Heart left ventricle (tissue), 16 donors: ENCODE measurements around the gene NUP62CL. TPM values are rescaled to one million over a fixed set of nuclear protein-coding genes. Genes with fewer than 3 reads are reported as not detected.

Experiments
- ATAC-seq, 4 donors: fragments of 200-7000 bp; cut with Tn5 transposase; one replicate each; pipeline ENCODE4 v1.9.1; 2020 to 2022; ENCODE audit warnings: moderate library complexity in 4 of 4, mild to moderate bottlenecking in 3 of 4, moderate number of reproducible peaks in 1 of 4
- DNase-seq, 5 donors: peaks; one replicate each; pipeline ENCODE4 v3.0.0-alpha.2; 2020
- H3K27ac ChIP-seq, 12 donors: fragments of 200-600 bp; sonication (generic) in 4 of 12; one replicate each; pipeline versions ENCODE4 v1.5.0 to v1.8.0; 2016 to 2022; ENCODE audit warnings: mild to moderate bottlenecking in 2 of 12
- H3K27me3 ChIP-seq, 9 donors: fragments of 200-600 bp; sonication (generic) in 2 of 9; one replicate each; pipeline versions ENCODE4 v1.5.1 to v1.8.0; 2016 to 2022; ENCODE audit warnings: mild to moderate bottlenecking in 3 of 9
- H3K36me3 ChIP-seq, 9 donors: fragments of 200-600 bp; sonication (generic) in 2 of 9; one replicate each; pipeline versions ENCODE4 v1.5.0 to v1.8.0; 2018 to 2022; ENCODE audit warnings: mild to moderate bottlenecking in 2 of 9
- H3K4me1 ChIP-seq, 12 donors: fragments of 200-600 bp; sonication (generic) in 4 of 12; one replicate each; pipeline versions ENCODE4 v1.5.0 to v1.8.0; 2016 to 2022; ENCODE audit warnings: mild to moderate bottlenecking in 3 of 12
- H3K4me3 ChIP-seq, 12 donors: fragments of 200-600 bp; sonication (generic) in 4 of 12; one replicate each; pipeline versions ENCODE4 v1.5.0 to v1.8.0; 2017 to 2022; ENCODE audit warnings: mild to moderate bottlenecking in 9 of 12, moderate library complexity in 4 of 12
- H3K9me3 ChIP-seq, 12 donors: fragments of 200-600 bp; sonication (generic) in 4 of 12; one replicate each; pipeline versions ENCODE4 v1.5.0 to v1.8.0; 2016 to 2022; ENCODE audit warnings: mild to moderate bottlenecking in 1 of 12
- POLR2A ChIP-seq, 2 donors: fragments of 450-650 bp; IDR thresholded peaks; one replicate each; pipeline ENCODE4 v1.6.1; 2017; ENCODE audit warnings: antibody characterized with exemption in 2 of 2, mild to moderate bottlenecking in 2 of 2, moderate library complexity in 2 of 2
- WGBS, 4 donors: extraction: QIAGEN DNeasy Blood & Tissue Kit in 2 of 4; methylation state at CpG; one replicate each; pipeline versions ENCODE4 v1.1.5 to v1.1.7; 2013 to 2018; 5-methylcytosine and 5-hydroxymethylcytosine counted together
- intact Hi-C, 10 donors: fragments of 100-400 bp; cut with DNase I; formaldehyde crosslinking; loops; one replicate each; pipeline versions ENCODE4 v1.11.1 to v1.14.2; 2022
- polyA plus RNA-seq, 2 donors: library from polyadenylated mRNA; stranded (reverse); fragments of 200-250 nt; gene quantifications; one replicate each; pipeline ENCODE4 v1.2.3, GENCODE V29; 2013
- total RNA-seq, 9 donors: library from RNA; depleted of rRNA in 2 of 9; stranded (reverse); fragments of >200 nt in 2 of 9; fragmentation: NEBNext Ultra II Directional in 3 of 9; extraction: Animal tissue kit (Norgen Biotek cat#: 25700) in 3 of 9; gene quantifications; one replicate each; pipeline versions ENCODE4 v1.1.0 to v1.2.4, GENCODE V29; 2016 to 2023
- TF ChIP-seq, protein P1 (sequence below), 12 donors: fragments of 200-600 bp; sonication (generic) in 4 of 12; IDR thresholded peaks; one replicate each; pipeline versions ENCODE4 v1.5.0 to v1.8.0; 2018 to 2022; ENCODE audit warnings: antibody characterized with exemption in 12 of 12, mild to moderate bottlenecking in 5 of 12
- donor health status: ischemic (EF 13 %, LVEDD 7.1; RV severe dilation, severe dysfunction).
- donor health status: healthy with polysubstance abuse.
- donor health status: DM: no; HTN: yes; CAD: no.
- donor health status: DM: no; HTN: no; CAD: no.
- donor health status: ischemic (EF 25% LVEDD 6.9; RV normal size, moderate dysfunction).
- donor health status: ischemic (EF 25% LVEDD 5.7; RV mildly dilated, moderate dysfunction).
- donor health status: healthy.
- donor health status: DM: yes; HTN: yes; CAD: no.
- donor health status: ischemic (EF 35%, LVEDD 5.7; RV mildly dilated, moderate dysfunction).
- donor health status: nonischemic (EF 11% LVEDD 7.7; RV severe dilation, severe dysfunction).
- donor health status: DM: yes; HTN: yes; CAD: no.
- donor health status: PGD.
- donor health status: ischemic (EF 29% LVEDD 5.4; RV normal size, mild dysfunction).
- donor health status: nonischemic (EF 23%, LVEDD 6.1; RV moderate dilation, normal function).

NUP62CL gene
- total and polyA plus RNA-seq, 11 donors, result 0.16 to 2.9 (median 0.91) TPM

DNA sequence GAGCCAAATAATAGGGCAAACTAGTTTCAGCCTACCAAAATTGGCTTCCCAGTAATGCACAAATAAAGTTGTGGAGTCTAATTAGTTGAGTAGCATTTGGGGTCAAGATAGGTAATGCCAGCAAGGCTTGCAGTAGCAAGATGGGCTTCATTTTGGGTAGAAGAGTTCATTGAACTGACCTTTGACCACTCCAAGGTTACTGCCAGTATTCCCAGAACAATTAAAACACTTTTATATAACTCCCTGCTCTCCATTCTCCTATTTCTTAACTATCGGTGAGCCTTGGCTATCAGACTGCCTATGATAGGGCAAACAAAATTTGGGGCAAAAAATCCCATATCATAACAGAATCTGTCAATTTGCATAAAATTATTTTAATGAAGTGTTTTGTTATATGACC is 7.2 kb upstream of the NUP62CL start:
- 78 to 97% (median 92%) methylated on average over 1 of the region's 1 CpG for WGBS, 4 donors
- H3K27me3 ChIP-seq, result peaks cover 0 to 21% (median 0%) of the 10 kb centered on the region in 9 donors
- no peaks in the 10 kb centered on the region for H3K36me3 ChIP-seq
- ATAC-seq (no peak), DNase-seq (no peak)
- no peak overlapping the region for H3K27ac ChIP-seq
- no peak for TF ChIP-seq POLR2A (IDR thresholded peaks at IDR 0.05)
- TF ChIP-seq, protein P1, sequence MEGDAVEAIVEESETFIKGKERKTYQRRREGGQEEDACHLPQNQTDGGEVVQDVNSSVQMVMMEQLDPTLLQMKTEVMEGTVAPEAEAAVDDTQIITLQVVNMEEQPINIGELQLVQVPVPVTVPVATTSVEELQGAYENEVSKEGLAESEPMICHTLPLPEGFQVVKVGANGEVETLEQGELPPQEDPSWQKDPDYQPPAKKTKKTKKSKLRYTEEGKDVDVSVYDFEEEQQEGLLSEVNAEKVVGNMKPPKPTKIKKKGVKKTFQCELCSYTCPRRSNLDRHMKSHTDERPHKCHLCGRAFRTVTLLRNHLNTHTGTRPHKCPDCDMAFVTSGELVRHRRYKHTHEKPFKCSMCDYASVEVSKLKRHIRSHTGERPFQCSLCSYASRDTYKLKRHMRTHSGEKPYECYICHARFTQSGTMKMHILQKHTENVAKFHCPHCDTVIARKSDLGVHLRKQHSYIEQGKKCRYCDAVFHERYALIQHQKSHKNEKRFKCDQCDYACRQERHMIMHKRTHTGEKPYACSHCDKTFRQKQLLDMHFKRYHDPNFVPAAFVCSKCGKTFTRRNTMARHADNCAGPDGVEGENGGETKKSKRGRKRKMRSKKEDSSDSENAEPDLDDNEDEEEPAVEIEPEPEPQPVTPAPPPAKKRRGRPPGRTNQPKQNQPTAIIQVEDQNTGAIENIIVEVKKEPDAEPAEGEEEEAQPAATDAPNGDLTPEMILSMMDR (IDR thresholded peaks at IDR 0.05), result no peak
- intact Hi-C loops, result no loop called here
- no peaks in the 10 kb centered on the region for H3K4me1 ChIP-seq
- H3K4me3 ChIP-seq, result no peak overlapping the region
- H3K9me3 ChIP-seq, result no peaks in the 10 kb centered on the region

DNA sequence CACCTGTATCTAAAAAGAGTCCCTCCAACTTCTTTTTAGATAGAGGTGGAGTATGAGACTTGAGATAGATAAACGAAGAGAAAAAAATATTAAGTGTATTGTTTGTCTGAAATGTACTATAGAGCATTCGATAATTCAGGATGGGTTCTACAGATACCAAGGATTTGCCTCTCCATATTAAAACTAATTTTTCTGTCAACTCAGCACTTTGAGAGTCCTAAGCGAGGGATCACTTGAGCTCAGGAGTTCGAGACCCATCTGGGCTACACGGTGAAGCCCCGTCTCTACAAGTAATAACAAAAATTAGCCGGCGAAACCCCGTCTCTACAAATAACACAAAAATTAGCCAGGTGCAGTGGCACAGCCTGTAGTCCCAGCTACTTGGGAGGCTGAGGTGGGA is 1.7 kb upstream of the NUP62CL start:
- no peak overlapping the region for H3K4me3 ChIP-seq
- ATAC-seq, result no peak
- H3K4me1 ChIP-seq, result no peaks in the 10 kb centered on the region
- WGBS, 4 donors, result 92 to 97% (median 93%) methylated on average over 9 of the region's 9 CpGs
- peaks cover 0 to 8% (median 0%) of the 10 kb centered on the region in 12 donors for H3K9me3 ChIP-seq
- DNase-seq, result no peak
- H3K27me3 ChIP-seq, result peaks cover 0 to 32% (median 0%) of the 10 kb centered on the region in 9 donors
- intact Hi-C loops, result no loop called here
- no peak overlapping the region for H3K27ac ChIP-seq
- no peak for TF ChIP-seq POLR2A (IDR thresholded peaks at IDR 0.05)
- TF ChIP-seq, protein P1 (IDR thresholded peaks at IDR 0.05), result no peak
- no peaks in the 10 kb centered on the region for H3K36me3 ChIP-seq

DNA sequence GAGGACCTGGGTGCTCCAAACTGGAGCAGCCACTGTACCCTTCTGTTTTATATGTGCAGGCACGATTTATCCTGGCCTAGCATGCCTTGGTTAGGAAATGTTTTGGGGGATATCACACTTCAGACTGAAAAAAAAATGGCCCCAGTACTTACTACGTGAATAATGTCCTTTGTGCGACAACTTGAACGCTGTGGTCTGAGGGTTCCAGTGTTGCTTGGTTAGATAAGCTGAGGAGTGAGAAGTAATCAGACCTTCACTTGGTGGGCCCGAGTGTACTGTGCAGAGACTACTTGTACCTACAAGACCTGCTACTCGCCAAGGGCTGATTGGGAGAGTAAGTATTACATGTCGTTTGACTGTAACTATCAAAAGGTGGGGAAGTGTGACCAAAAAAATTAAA is 856 bp upstream of the NUP62CL start:
- H3K27ac ChIP-seq, result no peak overlapping the region
- no peak overlapping the region for H3K4me3 ChIP-seq
- DNase-seq, result no peak
- TF ChIP-seq POLR2A (IDR thresholded peaks at IDR 0.05), result no peak
- TF ChIP-seq, protein P1 (IDR thresholded peaks at IDR 0.05), result no peak
- H3K36me3 ChIP-seq, result no peaks in the 10 kb centered on the region
- no peaks in the 10 kb centered on the region for H3K4me1 ChIP-seq
- H3K9me3 ChIP-seq, result peaks cover 0 to 8% (median 0%) of the 10 kb centered on the region in 12 donors
- ATAC-seq, result no peak
- 75 to 94% (median 89%) methylated on average over 7 of the region's 7 CpGs for WGBS, 4 donors
- intact Hi-C loops, result no loop called here
- H3K27me3 ChIP-seq, result peaks cover 0 to 32% (median 0%) of the 10 kb centered on the region in 9 donors

DNA sequence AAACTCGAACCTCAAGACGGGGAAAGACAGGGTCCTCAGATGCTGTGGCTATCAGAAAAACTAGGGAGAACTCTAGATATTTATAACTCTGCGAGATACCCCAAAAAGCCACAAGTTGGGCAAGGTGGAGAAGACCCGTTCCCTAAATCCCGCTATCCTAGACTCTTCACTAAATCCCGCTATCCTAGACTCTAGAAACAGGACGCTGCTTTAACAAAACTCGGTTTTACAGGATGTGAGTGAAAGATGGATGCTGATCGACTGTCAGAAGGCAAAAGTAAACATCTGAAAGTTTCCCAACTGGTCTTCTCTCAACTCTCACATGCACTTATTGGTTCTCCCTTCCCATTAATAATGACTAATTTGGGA is 448 bp upstream of the NUP62CL start:
- H3K9me3 ChIP-seq, result peaks cover 0 to 8% (median 0%) of the 10 kb centered on the region in 12 donors
- intact Hi-C loops, result no loop called here
- TF ChIP-seq, protein P1 (IDR thresholded peaks at IDR 0.05), result no peak
- no peak for TF ChIP-seq POLR2A (IDR thresholded peaks at IDR 0.05)
- H3K27me3 ChIP-seq, result peaks cover 0 to 36% (median 0%) of the 10 kb centered on the region in 9 donors
- no peaks in the 10 kb centered on the region for H3K4me1 ChIP-seq
- DNase-seq, result no peak
- no peak overlapping the region for H3K27ac ChIP-seq
- ATAC-seq, result no peak
- WGBS, 4 donors, result 46 to 68% (median 56%) methylated on average over 9 of the region's 9 CpGs
- H3K36me3 ChIP-seq, result no peaks in the 10 kb centered on the region
- H3K4me3 ChIP-seq, result peak overlapping the region in 9 of 12 donors; percentile 30 to 63 (median 49)
